Measurements from ENCODE around the gene ACSM6.

The ACSM6 gene

DNA sequence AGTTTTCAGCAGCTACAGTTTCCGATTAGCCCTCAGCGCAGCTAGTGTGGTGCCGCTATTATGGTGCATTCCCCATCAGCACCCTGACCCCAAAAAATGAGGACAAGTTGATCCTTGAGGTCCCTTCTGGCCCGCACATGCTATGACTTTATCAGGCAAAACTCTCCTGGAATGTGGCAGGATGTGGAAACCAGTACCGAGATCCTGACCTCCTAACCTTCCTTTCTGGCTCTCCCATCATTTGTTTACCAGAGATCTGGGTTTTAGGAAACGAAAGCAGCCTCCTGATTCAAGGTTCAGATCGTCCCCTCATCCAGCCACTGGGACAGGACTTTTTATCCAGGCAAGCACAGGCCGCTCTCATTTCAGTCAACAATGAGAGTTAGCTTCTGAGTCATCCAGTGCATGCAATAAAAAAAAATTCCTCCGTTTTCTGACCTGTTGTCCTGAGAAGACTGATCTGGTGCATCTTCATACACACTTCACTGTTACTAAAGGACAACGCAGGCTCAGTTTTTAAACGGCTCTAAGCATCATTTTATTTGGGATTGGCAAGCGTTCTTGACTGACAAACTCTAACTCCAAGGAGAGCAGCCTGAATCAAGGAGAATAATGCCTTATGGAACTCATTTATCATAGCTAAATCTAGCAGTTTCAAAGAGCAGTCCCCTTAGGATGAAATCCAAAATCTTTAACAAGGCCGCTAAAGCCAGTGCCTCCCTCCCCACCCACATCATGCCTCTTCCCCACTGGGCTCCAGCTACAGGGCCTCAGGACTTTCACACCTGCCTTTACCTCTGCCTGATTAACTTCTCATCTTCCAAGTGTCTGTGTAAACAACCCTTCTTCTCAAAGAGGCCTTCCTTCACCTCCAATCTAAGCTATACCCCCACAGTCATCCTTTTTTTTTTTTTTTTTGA lies 79.6 kb downstream of the ACSM6 start:
- peak; percentile 64 for DNase-seq

DNA sequence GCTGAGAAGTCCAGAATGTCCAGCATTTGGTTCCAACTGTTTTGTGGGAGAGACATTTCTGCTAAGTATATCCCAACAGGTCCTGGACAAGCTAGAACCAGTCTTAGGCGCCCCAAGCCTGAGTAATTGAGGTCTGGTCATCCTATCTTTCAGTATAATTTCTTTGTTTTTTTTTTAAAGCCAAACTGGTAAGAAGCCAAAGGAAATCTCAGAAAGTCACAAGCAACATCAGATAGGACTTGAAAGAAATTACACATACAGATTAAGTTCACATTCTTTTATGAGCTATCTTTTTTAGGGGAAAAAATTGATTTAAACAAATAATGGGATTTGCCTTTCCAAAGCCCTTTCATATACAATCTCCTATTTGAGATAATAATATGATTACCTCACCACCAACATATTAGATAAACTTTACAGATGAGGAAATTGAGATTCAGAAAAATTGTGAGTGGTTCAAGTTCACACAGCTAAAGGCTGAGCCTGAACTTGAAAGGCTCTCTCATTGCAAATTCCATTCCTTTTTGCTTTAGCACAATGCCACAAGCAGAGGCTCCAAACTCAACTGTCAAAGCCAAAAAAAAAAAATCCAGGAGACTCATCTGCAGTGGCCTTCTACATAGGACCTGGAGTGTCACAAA lies 81.8 kb downstream of the ACSM6 start:
- peak; percentile 50 for DNase-seq

- no peak for DNase-seq
Measured at GRCh38 chr10:95276367-95277200, 82.5 kb downstream of the ACSM6 start.

GRCh38 chr10:95277201-95277570 lies 83.1 kb downstream of the ACSM6 start:
- DNase-seq, result no peak

- DNase-seq, result no peak
Measured at GRCh38 chr10:95277614-95278013, 83.6 kb downstream of the ACSM6 start.
